NB4 (cell line): ENCODE measurements around the gene SOX9.

Experiments
- DNase-seq: peaks from one replicate; pipeline ENCODE4 v3.0.0; 2010; ENCODE audit warnings: low read depth
- H3K4me3 ChIP-seq: one replicate; pipeline ENCODE4 v1.5.1; 2011; ENCODE audit warnings: mild to moderate bottlenecking, low read depth, low read length, moderate library complexity
- CTCF ChIP-seq: IDR thresholded peaks from one replicate; pipeline ENCODE4 v1.5.1; 2012; ENCODE audit warnings: low read depth, low read length
- MAX ChIP-seq: IDR thresholded peaks from 2 replicates; pipeline ENCODE4 v1.6.1; 2011; ENCODE audit warnings: low read depth, low read length
- MYC ChIP-seq: IDR thresholded peaks from 2 replicates; pipeline ENCODE4 v1.6.1; 2011; ENCODE audit warnings: low read depth, low read length
- POLR2A ChIP-seq: IDR thresholded peaks from 2 replicates; pipeline ENCODE4 v1.6.1; 2011; ENCODE audit warnings: mild to moderate bottlenecking; ENCODE audit not compliant: insufficient read length; ENCODE audit errors: extremely low read depth

The SOX9 gene

DNA sequence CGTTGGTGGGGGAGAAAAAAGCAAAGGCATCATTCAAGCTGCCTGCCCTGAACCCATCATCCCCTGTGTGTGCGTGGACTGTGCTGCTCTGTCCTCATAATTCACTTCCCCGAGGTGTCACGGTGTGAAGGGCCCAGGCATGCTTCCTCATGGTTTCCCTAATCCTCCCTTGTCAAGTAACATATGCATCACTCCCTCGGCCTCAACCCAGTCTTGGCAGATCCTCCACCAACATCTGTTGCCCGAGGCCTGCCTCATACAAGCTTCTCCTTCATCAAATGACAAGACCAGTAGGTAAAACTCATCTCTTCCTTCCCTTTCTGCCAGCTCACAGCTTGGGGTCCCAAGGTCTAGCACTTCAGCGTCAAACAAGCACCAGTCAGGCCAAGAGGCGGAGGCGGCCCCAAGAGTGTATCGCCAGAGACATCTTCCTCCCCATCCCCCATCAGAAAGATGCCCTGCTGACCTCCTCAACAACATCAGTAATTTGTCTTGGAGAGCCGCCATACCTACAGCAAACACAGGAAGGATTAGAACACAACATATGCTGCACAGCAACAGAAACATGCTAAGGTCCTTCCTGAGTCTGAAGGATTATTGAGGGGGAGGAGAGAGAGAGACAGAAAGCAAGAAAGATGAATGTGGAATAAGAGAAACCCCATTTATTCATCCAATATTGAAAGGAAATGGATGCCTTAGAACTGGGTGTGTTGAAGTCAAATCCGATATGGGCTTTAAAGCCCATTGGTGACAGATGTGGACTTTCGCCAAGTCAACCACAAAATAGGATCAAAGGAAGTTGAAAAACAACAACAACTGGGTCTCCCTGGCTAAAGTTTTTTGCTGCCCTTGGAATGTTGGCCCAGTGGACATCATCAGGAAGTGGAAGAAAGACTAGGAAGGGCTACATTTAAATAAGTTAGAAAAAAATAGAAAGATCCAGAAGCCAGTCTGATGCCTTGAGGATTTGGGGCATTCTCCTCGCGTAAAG is 38.4 kb downstream of the SOX9 start:
- TF ChIP-seq MAX: no peak
- DNase-seq: no peak
- no peak overlapping the region for H3K4me3 ChIP-seq

DNA sequence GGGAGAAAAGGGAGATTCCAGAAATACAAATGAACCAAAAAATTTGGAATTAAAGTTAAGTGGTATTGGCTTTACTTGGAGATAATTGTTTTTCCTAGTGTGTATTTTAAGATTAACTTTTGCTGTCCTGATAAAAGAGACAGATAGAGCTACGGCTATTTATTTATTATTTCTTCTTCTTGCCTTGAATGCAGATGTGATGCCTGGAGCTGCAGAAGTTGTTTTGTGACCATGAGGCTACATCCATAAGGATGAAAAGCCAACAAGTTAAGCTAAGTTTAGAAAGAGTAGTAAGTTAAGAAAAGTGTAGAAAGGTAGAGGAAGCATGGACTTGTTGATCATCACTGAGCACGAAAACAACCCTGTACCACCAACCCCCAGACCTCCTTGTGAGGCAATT is 41.7 kb downstream of the SOX9 start:
- no peak overlapping the region for H3K4me3 ChIP-seq
- no peak for TF ChIP-seq POLR2A
- TF ChIP-seq CTCF: no peak
- no peak for DNase-seq

GRCh38 chr17:72163474-72163873 is 42.7 kb downstream of the SOX9 start:
- no peak overlapping the region for H3K4me3 ChIP-seq
- no peak for DNase-seq
- TF ChIP-seq POLR2A (no peak), MAX (no peak), MYC (no peak), CTCF (no peak)

DNA sequence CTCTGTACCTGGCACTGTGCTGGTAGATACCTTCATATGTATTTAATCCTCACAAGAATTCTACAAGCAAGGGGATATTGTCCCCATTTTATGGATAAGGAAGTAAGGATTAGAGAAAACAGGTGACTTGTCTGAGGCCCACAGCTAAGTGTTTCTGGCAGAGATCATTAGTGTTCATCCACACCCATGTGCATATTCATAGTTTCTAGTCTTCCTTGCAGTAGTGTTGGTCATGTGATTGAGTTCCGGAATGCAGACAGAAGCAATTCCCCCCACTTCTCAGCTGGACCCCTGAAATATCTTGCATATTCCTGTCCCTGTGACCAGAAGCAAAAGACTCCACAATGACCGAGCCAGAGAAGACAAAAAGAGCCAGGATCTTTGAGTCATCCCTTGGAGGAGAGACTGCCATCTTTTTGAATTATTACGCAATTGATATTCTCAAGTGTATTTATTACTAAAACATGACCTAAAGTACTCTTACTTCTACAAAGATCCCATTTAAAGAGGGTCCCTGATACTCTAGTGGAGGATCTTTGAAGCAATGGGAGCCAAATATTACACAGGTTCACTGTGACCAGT is 43.4 kb downstream of the SOX9 start:
- H3K4me3 ChIP-seq: no peak overlapping the region

DNA sequence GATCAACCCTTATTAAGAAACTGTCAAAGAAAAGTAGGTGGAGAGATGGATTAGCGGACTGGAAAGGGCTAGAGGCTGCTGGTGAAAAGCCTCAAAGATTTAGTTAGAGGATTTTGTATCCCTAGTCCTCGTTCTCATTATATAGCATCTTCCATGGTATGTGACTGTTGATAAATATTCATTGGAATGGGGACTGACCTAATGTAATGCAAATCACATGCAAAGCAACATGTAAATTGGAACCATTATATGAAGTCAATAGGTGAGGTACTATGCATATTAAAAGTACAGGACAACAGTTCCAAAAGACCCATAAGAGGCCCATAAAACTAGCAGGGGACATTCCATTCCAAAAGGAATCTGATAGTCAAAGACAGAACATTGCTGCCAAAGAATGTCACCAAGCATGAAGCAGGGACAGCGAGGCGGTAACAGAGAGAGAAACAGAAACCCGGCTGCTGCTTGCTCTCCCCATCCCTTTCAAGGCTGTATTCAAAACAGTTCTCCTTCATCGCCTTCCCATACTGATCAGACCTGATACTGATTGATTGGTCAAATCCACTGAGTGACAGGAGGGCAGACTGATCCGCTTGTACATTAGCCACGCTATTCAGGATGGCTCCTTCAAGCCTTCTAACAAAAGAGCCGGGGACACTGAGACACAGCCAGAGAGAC is 44.5 kb downstream of the SOX9 start:
- TF ChIP-seq CTCF (no peak), POLR2A (no peak), MAX (no peak)
- no peak overlapping the region for H3K4me3 ChIP-seq
- DNase-seq: no peak

More for the DNA sequence above, 43.4 kb downstream of the SOX9 start:
- TF ChIP-seq CTCF (no peak), MAX (no peak), MYC (no peak), POLR2A (no peak)
- no peak for DNase-seq

DNA sequence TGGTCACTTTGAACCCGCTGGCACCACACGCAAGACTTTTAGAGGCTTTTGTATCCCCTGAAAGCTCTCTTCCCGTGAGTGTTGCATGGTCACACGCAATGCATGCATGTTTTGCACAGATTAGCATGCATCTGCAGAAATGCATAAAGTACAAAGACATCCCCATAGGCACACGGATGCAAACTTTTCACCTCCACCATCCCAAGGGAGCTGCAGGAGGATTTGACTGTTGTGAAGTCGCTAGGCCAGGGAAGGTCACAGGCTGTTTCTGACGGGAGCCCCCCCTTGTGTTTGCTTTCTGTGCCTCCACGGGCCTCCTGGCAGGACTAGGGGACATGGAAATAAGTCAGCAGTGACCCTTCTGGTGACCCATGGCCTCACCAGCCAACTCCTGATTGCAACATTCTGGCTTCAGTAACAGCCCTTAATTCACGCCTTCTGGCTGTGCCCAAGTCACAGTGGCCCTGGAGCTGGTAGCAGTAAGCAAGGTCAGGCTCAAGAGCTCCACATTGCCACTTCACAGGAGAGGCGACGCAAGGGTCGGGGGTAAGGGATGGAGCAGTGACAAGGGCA is 45.1 kb downstream of the SOX9 start:
- TF ChIP-seq CTCF (no peak), MAX (no peak), MYC (no peak), POLR2A (no peak)
- H3K4me3 ChIP-seq: no peak overlapping the region
- DNase-seq: no peak
